Ishikawa (cell line): ENCODE measurements around the gene TRPM1.

Source experiments
- EP300 ChIP-seq: IDR thresholded peaks from 2 replicates; pipeline ENCODE4 v1.6.1; 2012; ENCODE audit warnings: borderline replicate concordance
- RAD21 ChIP-seq: IDR thresholded peaks from 2 replicates; pipeline ENCODE4 v1.6.1; 2012; ENCODE audit warnings: low read depth
- TEAD4 ChIP-seq: IDR thresholded peaks from 2 replicates; pipeline ENCODE4 v1.6.1; 2012

DNA sequence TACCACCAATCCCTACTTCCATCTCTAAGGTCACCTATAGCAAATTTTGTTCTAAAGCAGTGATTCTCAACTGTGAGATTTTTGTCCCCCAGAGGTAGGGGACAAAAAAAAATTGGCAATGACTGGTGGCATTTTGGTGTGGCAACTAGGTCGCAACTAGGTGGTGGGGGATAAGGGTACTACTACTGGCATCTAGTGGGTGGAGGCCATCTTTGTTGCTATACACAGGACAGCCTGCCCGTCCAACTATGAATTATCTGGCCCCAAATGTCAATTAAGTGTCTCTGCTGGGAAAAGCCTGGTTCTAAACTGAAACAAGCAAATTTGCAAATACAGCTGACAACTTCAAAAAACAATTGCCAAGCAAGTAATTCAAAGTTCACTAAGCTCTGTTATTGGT, 111.5 kb downstream of the TRPM1 start:
- TF ChIP-seq EP300 (no peak), RAD21 (no peak), TEAD4 (no peak)
